HCT116 (cell line): Measurements from ENCODE around the gene ZDHHC1. TPM values are rescaled to one million over a fixed set of nuclear protein-coding genes. Genes with fewer than 3 reads are reported as not detected.

Source experiments
- ATAC-seq: fragments of 200-7000 bp; cut with Tn5 transposase; 2 replicates; pipeline ENCODE4 v1.9.1; 2020; ENCODE audit warnings: mild to moderate bottlenecking, moderate library complexity
- Bru-seq: library from RNA; stranded (reverse); fragments of 400-500 nt; gene quantifications from one replicate; lab custom pipeline; 2021; lab: Mats Ljungman, UMichigan
- BruChase-seq, 2 experiments: library from RNA; stranded (reverse); fragments of 400-500 nt; gene quantifications; one replicate each; lab custom pipeline; 2021; lab: Mats Ljungman, UMichigan
- BruUV-seq: library from RNA; stranded (reverse); fragments of 400-500 nt; replicated peaks from 2 replicates; lab custom pipeline; 2021; lab: Mats Ljungman, UMichigan
- CTCF ChIA-PET: fragments of 300-600 bp; sonication (Branson Sonifier 250); formaldehyde crosslinking; loops from one replicate; lab custom pipeline; 2021; ENCODE audit warnings: antibody characterized with exemption; lab: Charles Lee
- POLR2A ChIA-PET: fragments of 300-600, 350-600 bp; sonication (Branson Sonifier 250); formaldehyde crosslinking; loops from one replicate; lab custom pipeline; 2021; ENCODE audit warnings: antibody characterized with exemption; lab: Charles Lee
- RAD21 ChIA-PET, 2 experiments: fragments of 300-600 bp; sonication (Branson Sonifier 250); formaldehyde crosslinking; loops; one replicate each; lab custom pipeline; 2023; ENCODE audit warnings: low total read pairs in 2 of 2; ENCODE audit not compliant: uncharacterized antibody in 2 of 2, unreplicated experiment in 2 of 2, low non-redundant PET in 1 of 2; lab: Charles Lee
- DNase-seq: peaks from one replicate; pipeline ENCODE4 v3.0.0-alpha.2; 2010; ENCODE audit warnings: low read depth, low spot score
- H2AFZ ChIP-seq: fragments of 200-600 bp; shearing (Covaris generic), sonication (generic); 2 replicates; pipeline ENCODE4 v1.6.1; 2017; ENCODE audit warnings: low read depth, mixed run types, mixed read lengths, antibody characterized with exemption, low read length; ENCODE audit not compliant: poor library complexity, severe bottlenecking
- H3K27ac ChIP-seq: 2 replicates; pipeline ENCODE4 v1.5.1; 2012; ENCODE audit warnings: low read depth, low read length
- H3K27me3 ChIP-seq: fragments of 200-600 bp; sonication (generic); 2 replicates; pipeline ENCODE4 v1.6.1; 2016; ENCODE audit warnings: mixed run types, low read length, mixed read lengths; ENCODE audit not compliant: insufficient read depth
- H3K36me3 ChIP-seq, 2 experiments: fragments of 200-500 bp in 1 of 2; fragments of 200-600 bp in 1 of 2; sonication (Bioruptor generic) in 1 of 2; sonication (generic) in 1 of 2; 2 replicates each; pipeline versions ENCODE4 v1.5.1 to v1.6.1; 2014 to 2016; ENCODE audit warnings: low read length in 2 of 2, inconsistent platforms in 1 of 2, mixed read lengths in 1 of 2, mixed run types in 1 of 2; ENCODE audit not compliant: insufficient read depth in 2 of 2, control insufficient read depth in 1 of 2
- H3K4me1 ChIP-seq, 2 experiments: fragments of 200-600 bp in 1 of 2; sonication (generic) in 1 of 2; 2 replicates each; pipeline versions ENCODE4 v1.5.1 to v1.6.1; 2012 to 2017; ENCODE audit warnings: low read length in 2 of 2, inconsistent platforms in 1 of 2, mild to moderate bottlenecking in 1 of 2, mixed read lengths in 1 of 2, mixed run types in 1 of 2, moderate library complexity in 1 of 2; ENCODE audit not compliant: insufficient read depth in 2 of 2, control insufficient read depth in 1 of 2
- H3K4me2 ChIP-seq: fragments of 200-600 bp; sonication (generic); 2 replicates; pipeline ENCODE4 v1.6.1; 2017; ENCODE audit warnings: mixed run types, low read length, mixed read lengths
- H3K4me3 ChIP-seq, 2 experiments: fragments of 200-600 bp in 1 of 2; sonication (generic) in 1 of 2; replicated peaks in 1 of 2; 2 replicates each; pipeline ENCODE4 v1.5.1; 2011 to 2016; ENCODE audit warnings: low read length in 2 of 2, control low read depth in 1 of 2, low read depth in 1 of 2, mild to moderate bottlenecking in 1 of 2, mixed read lengths in 1 of 2, mixed run types in 1 of 2
- H3K79me2 ChIP-seq: fragments of 200-600 bp; sonication (generic); 2 replicates; pipeline ENCODE4 v1.6.1; 2017; ENCODE audit warnings: mild to moderate bottlenecking, mixed run types, low read length, moderate library complexity, mixed read lengths; ENCODE audit not compliant: insufficient read depth
- H3K9ac ChIP-seq: fragments of 200-600 bp; sonication (generic); 2 replicates; pipeline ENCODE4 v1.6.1; 2016; ENCODE audit warnings: low read length, mixed read lengths
- H3K9me2 ChIP-seq: fragments of 200-600 bp; sonication (generic), shearing (Covaris generic); 2 replicates; pipeline ENCODE4 v1.6.1; 2017; ENCODE audit warnings: mixed run types, mild to moderate bottlenecking, moderate library complexity; ENCODE audit not compliant: insufficient read depth
- H3K9me3 ChIP-seq, 2 experiments: fragments of 200-500 bp in 1 of 2; fragments of 200-600 bp in 1 of 2; sonication (Bioruptor generic) in 1 of 2; sonication (generic) in 1 of 2; 2 replicates each; pipeline ENCODE4 v1.6.1; 2014 to 2017; ENCODE audit warnings: low read length in 2 of 2, mixed read lengths in 2 of 2, inconsistent platforms in 1 of 2, low read depth in 1 of 2, mild to moderate bottlenecking in 1 of 2, mixed run types in 1 of 2, moderate library complexity in 1 of 2; ENCODE audit not compliant: control insufficient read depth in 1 of 2, insufficient read depth in 1 of 2
- H4K20me1 ChIP-seq: fragments of 200-600 bp; sonication (generic), shearing (Covaris generic); 2 replicates; pipeline ENCODE4 v1.6.1; 2017; ENCODE audit warnings: mixed run types, mild to moderate bottlenecking, moderate library complexity; ENCODE audit not compliant: insufficient read depth
- ATF3 ChIP-seq: IDR thresholded peaks from 2 replicates; pipeline ENCODE4 v1.6.1; 2012
- CTCF ChIP-seq, 3 experiments: fragments of 200-600 bp in 1 of 3; sonication (generic) in 1 of 3; IDR thresholded peaks in 2 of 3; conservative IDR thresholded peaks in 1 of 3; 2 replicates each; pipeline ENCODE4 v1.5.1; 2012 to 2017; ENCODE audit warnings: low read depth in 2 of 3, low read length in 2 of 3, antibody characterized with exemption in 1 of 3, borderline replicate concordance in 1 of 3, control low read depth in 1 of 3, mild to moderate bottlenecking in 1 of 3, mixed read lengths in 1 of 3, mixed run types in 1 of 3, moderate library complexity in 1 of 3; ENCODE audit not compliant: insufficient read depth in 1 of 3
- EZH2phosphoT487 ChIP-seq: fragments of 200-600 bp; IDR thresholded peaks from 2 replicates; pipeline ENCODE4 v1.6.1; 2018; ENCODE audit warnings: antibody characterized with exemption, borderline replicate concordance
- MAX ChIP-seq: IDR thresholded peaks from 2 replicates; pipeline ENCODE4 v1.6.1; 2012
- POLR2A ChIP-seq: IDR thresholded peaks from 2 replicates; pipeline ENCODE4 v1.7.0; 2011; ENCODE audit warnings: borderline replicate concordance; ENCODE audit not compliant: insufficient read depth, insufficient read length; ENCODE audit errors: extremely low read depth
- POLR2AphosphoS5 ChIP-seq: IDR thresholded peaks from 2 replicates; pipeline ENCODE4 v1.6.1; 2011; ENCODE audit warnings: mild to moderate bottlenecking, low read depth, low read length, moderate library complexity
- RAD21 ChIP-seq: IDR thresholded peaks from 2 replicates; pipeline ENCODE4 v1.6.1; 2012; ENCODE audit warnings: low read depth, mild to moderate bottlenecking
- SP1 ChIP-seq: IDR thresholded peaks from 2 replicates; pipeline ENCODE4 v1.6.1; 2012; ENCODE audit warnings: low read depth
- SRF ChIP-seq: IDR thresholded peaks from 2 replicates; pipeline ENCODE4 v1.6.1; 2012; ENCODE audit warnings: low read depth
- ZFX ChIP-seq: fragments of 450-650 bp; IDR thresholded peaks from 2 replicates; pipeline ENCODE4 v1.6.1; 2017
- ZNF274 ChIP-seq: fragments of 200-500 bp; sonication (Bioruptor generic); IDR thresholded peaks from 2 replicates; pipeline ENCODE4 v1.6.1; 2014; ENCODE audit warnings: mild to moderate bottlenecking, low read depth, low read length, inconsistent platforms
- intact Hi-C: fragments of 100-400 bp; cut with micrococcal nuclease; formaldehyde crosslinking; loops from 2 replicates; pipeline ENCODE4 v1.10.0; 2022
- long read RNA-seq: library from polyadenylated mRNA; unstranded; transcript quantifications from one replicate; pipeline ENCODE4 v2.0.0, GENCODE V29; 2021; ENCODE audit not compliant: unreplicated experiment
- polyA plus RNA-seq: library from polyadenylated mRNA; unstranded; fragments of >200 nt; gene quantifications from 2 replicates; pipeline ENCODE4 v1.2.1, GENCODE V29; 2012; ENCODE audit warnings: missing spikeins
- total RNA-seq: library from RNA; stranded (reverse); gene quantifications from one replicate; pipeline ENCODE4 v1.2.1, GENCODE V29; 2021; ENCODE audit not compliant: unreplicated experiment

The ZDHHC1 gene
- total RNA-seq (9.1 TPM), Bru-seq, nascent RNA (percentile 65 among the genes with signal in this experiment), BruChase-seq, experiment 1, labeled RNA remaining after a 6-hour chase (percentile 68 among the genes with signal in this experiment), BruChase-seq, experiment 2, labeled RNA remaining after a 2-hour chase (percentile 70 among the genes with signal in this experiment)
- polyA plus RNA-seq = 7.0 and 8.8 TPM in 2 replicates
- long read RNA-seq, partial matches to known transcripts = 9 of 19 reads
- long read RNA-seq, other reads (novel, unspliced or antisense) = 6 of 19 reads

- intact Hi-C loops = loop anchor here (5.0 kb wide), 1 partner anchor 169 kb away; the partner anchor contains the start of genes FHOD1 and SLC9A5
- H3K4me1 ChIP-seq = peaks cover 10 to 19% of the 10 kb centered on the region in 2 experiments; a peak in 3 of 4 replicates
- no peaks in the 10 kb centered on the region for H3K9me2 ChIP-seq
- ATAC-seq = peak; percentile 94
- H4K20me1 ChIP-seq = no peaks in the 10 kb centered on the region
- ChIA-PET POLR2A (no interaction called here), RAD21 (interaction anchor here in 1 of 2 experiments (0.6 kb wide), 1 partner anchor 169 kb away, joined by 3 read pairs; no protein-coding TSS in a partner anchor), CTCF (interaction anchor here (0.8 to 1.5 kb wide), 5 partner anchors 9 to 218 kb away, joined by 3 to 6 read pairs (median 3); no protein-coding TSS in a partner anchor)
- TF ChIP-seq EZH2phosphoT487 (no peak), SP1 (no peak), POLR2A (peak; percentile 21), MAX (peak; percentile 60; the same call in 1 of the 2 replicates), ATF3 (no peak), RAD21 (peak; percentile 72), SRF (no peak), POLR2AphosphoS5 (peak; percentile 80), CTCF (IDR thresholded peaks at IDR 0.05 in 2 of 3, conservative IDR thresholded peaks at IDR 0.05 in 1 of 3; ENCODE audit: borderline replicate concordance in 1 of 3, insufficient read depth in 1 of 3, low read depth in 2 of 3, low read length in 2 of 3) (peak; percentile 6 to 52 (median 42); a peak in 3 of 6 replicates), ZNF274 (no peak), ZFX (peak; percentile 99)
- no peaks in the 10 kb centered on the region for H3K27me3 ChIP-seq
- H3K4me3 ChIP-seq = peak within 1 kb of the TSS; percentile 82 to 92
- H3K36me3 ChIP-seq = no peaks in the 10 kb centered on the region
- no peak for DNase-seq
- H3K9ac ChIP-seq = peak within 1 kb of the TSS; percentile 89
- H3K9me3 ChIP-seq = no peaks in the 10 kb centered on the region
- peak within 1 kb of the TSS; percentile 86 for H3K4me2 ChIP-seq
- BruUV-seq = no TSS peak
- H3K27ac ChIP-seq = peak within 1 kb of the TSS; percentile 76
- H3K79me2 ChIP-seq = no peaks in the 10 kb centered on the region
- H2AFZ ChIP-seq = peak within 1 kb of the TSS; percentile 100
Measured at GRCh38 chr16:67415872-67416793, at the start of gene ZDHHC1. Gene ZDHHC1 (minus strand): TSS chr16:67416477. CDS start chr16:67407775, 8,702 bp downstream.
